Loucy (cell line): ENCODE results near the gene KRT10.

Experiments
- H2AFZ ChIP-seq: fragments of 200-600 bp; sonication (generic); 2 replicates; pipeline ENCODE4 v1.6.0; 2016; ENCODE audit warnings: antibody characterized with exemption, mild to moderate bottlenecking, low read length, moderate library complexity
- H3F3A ChIP-seq: fragments of 200-600 bp; 2 replicates; pipeline ENCODE4 v1.6.0; 2016; ENCODE audit warnings: antibody characterized with exemption, low read depth, mild to moderate bottlenecking
- H3K27me3 ChIP-seq: fragments of 200-600 bp; sonication (generic); 2 replicates; pipeline ENCODE4 v1.6.1; 2014; ENCODE audit warnings: low read length, mild to moderate bottlenecking; ENCODE audit not compliant: insufficient read depth, poor library complexity, severe bottlenecking
- H3K36me3 ChIP-seq: fragments of 200-600 bp; sonication (generic); 2 replicates; pipeline ENCODE4 v1.6.1; 2016; ENCODE audit warnings: low read length; ENCODE audit not compliant: insufficient read depth
- H3K4me1 ChIP-seq: fragments of 200-600 bp; sonication (generic); 2 replicates; pipeline ENCODE4 v1.5.1; 2014; ENCODE audit warnings: low read length, mild to moderate bottlenecking; ENCODE audit not compliant: insufficient read depth, poor library complexity, severe bottlenecking
- H3K4me2 ChIP-seq: fragments of 200-600 bp; sonication (generic); 2 replicates; pipeline ENCODE4 v1.6.0; 2014; ENCODE audit warnings: antibody characterized with exemption, low read length, low read depth, mild to moderate bottlenecking; ENCODE audit not compliant: poor library complexity, severe bottlenecking
- H3K4me3 ChIP-seq: fragments of 200-600 bp; sonication (generic); 2 replicates; pipeline ENCODE4 v1.5.1; 2014; ENCODE audit warnings: low read length, mild to moderate bottlenecking, mixed read lengths; ENCODE audit not compliant: poor library complexity, severe bottlenecking
- H3K79me2 ChIP-seq: fragments of 200-600 bp; sonication (generic); 2 replicates; pipeline ENCODE4 v1.6.1; 2014; ENCODE audit warnings: low read length; ENCODE audit not compliant: insufficient read depth
- H3K9ac ChIP-seq: fragments of 200-600 bp; sonication (generic); 2 replicates; pipeline ENCODE4 v1.6.0; 2014; ENCODE audit warnings: mild to moderate bottlenecking, low read depth, low read length, moderate library complexity; ENCODE audit not compliant: poor library complexity, severe bottlenecking
- H3K9me2 ChIP-seq: fragments of 200-600 bp; sonication (generic); replicated peaks from 2 replicates; pipeline ENCODE4 v1.6.1; 2016; ENCODE audit warnings: low read depth, low read length, mixed read lengths
- H3K9me3 ChIP-seq: fragments of 200-600 bp; sonication (generic); 2 replicates; pipeline ENCODE4 v1.6.1; 2014; ENCODE audit warnings: mild to moderate bottlenecking, antibody characterized with exemption, low read length, low read depth; ENCODE audit not compliant: insufficient read depth
- H4K20me1 ChIP-seq: fragments of 200-600 bp; sonication (generic); 2 replicates; pipeline ENCODE4 v1.6.0; 2014; ENCODE audit warnings: antibody characterized with exemption, low read length, mild to moderate bottlenecking; ENCODE audit not compliant: insufficient read depth, poor library complexity, severe bottlenecking
- EZH2phosphoT487 ChIP-seq: fragments of 200-600 bp; IDR thresholded peaks from 2 replicates; pipeline ENCODE4 v1.6.1; 2018; ENCODE audit warnings: antibody characterized with exemption, mild to moderate bottlenecking, moderate library complexity, borderline replicate concordance
- TF ChIP-seq, protein P1 (sequence below): fragments of 200-600 bp; sonication (generic); conservative IDR thresholded peaks from 2 replicates; pipeline ENCODE4 v1.5.1; 2014; ENCODE audit warnings: mild to moderate bottlenecking, antibody characterized with exemption, low read length

Gene KRT10

DNA sequence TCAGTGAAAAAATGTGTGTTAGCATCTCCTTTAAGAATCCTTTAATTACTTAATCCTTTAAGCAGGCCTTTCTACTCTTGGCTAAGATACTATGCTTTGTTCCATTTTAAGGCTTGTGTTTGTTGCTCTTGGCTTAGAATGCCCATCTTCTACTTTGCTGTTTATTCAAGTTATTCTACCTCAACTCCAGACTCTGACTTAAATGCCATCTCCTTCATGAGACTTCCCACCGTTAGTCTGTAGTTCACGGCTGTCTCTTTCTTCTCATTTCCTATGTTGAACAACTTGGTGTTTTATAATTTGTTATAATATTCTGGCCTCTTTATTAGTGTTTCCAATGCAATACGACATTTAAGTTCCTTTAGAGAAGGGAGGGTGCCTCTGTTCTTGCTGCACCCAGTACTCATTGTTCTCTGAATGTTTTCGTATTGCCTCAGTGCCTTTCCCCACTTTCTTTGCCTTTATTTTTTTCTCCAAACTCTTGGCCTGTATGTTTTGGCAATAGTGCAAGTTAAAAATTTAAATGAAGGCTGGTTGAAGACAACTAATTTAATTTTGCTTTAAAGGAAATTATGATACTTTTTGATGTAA lies 6.1 kb upstream of the KRT10 start:
- H4K20me1 ChIP-seq: no peaks in the 10 kb centered on the region
- H3K36me3 ChIP-seq: no peaks in the 10 kb centered on the region
- no peak for TF ChIP-seq EZH2phosphoT487
- TF ChIP-seq, protein P1, sequence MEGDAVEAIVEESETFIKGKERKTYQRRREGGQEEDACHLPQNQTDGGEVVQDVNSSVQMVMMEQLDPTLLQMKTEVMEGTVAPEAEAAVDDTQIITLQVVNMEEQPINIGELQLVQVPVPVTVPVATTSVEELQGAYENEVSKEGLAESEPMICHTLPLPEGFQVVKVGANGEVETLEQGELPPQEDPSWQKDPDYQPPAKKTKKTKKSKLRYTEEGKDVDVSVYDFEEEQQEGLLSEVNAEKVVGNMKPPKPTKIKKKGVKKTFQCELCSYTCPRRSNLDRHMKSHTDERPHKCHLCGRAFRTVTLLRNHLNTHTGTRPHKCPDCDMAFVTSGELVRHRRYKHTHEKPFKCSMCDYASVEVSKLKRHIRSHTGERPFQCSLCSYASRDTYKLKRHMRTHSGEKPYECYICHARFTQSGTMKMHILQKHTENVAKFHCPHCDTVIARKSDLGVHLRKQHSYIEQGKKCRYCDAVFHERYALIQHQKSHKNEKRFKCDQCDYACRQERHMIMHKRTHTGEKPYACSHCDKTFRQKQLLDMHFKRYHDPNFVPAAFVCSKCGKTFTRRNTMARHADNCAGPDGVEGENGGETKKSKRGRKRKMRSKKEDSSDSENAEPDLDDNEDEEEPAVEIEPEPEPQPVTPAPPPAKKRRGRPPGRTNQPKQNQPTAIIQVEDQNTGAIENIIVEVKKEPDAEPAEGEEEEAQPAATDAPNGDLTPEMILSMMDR: no peak
- H3K4me1 ChIP-seq: peaks cover 36% of the 10 kb centered on the region
- H3K9me3 ChIP-seq: no peaks in the 10 kb centered on the region
- H3K79me2 ChIP-seq: peaks cover 4% of the 10 kb centered on the region; the same call in 1 of the 2 replicates
- H3K27me3 ChIP-seq: peaks cover 21% of the 10 kb centered on the region
- H2AFZ ChIP-seq: peak overlapping the region; percentile 72; the same call in 1 of the 2 replicates
- peak overlapping the region; percentile 56 for H3K4me2 ChIP-seq
- no peaks in the 10 kb centered on the region for H3K9me2 ChIP-seq
- peak overlapping the region; percentile 64 for H3K4me3 ChIP-seq
- peaks cover 17% of the 10 kb centered on the region for H3F3A ChIP-seq
- peak overlapping the region; percentile 49 for H3K9ac ChIP-seq

DNA sequence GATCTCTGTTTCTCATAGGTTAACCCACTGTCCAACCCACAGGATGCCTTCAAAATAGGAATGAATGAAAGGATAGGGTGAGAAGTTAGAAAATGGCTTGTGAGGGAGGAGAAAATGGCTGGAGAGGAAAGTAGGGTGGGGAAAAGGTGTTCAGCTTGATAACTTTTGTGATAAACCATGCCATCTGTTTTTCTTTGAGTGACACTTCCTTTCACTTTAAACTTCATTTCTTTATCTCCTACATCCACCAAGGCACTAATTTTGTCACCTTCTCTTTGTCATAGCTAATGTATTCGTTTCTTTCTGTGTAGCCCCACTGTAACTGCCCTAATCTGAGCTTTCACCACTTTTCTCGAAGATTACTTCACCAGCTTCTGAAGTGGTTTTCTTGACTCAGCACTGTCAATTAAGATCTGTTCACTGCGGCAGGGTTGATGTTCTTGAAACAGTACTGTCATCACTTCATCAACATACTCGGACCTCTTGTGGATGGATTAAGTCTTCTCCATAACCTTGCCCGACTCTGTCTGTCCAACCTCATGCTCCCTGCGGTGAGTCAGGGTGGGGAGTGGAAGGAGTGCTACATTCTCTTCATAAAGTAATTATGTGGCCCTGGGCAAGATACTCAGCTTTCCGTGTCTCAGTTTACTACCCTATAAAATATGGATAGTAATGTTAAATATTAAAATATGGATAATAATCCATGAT lies 5.5 kb upstream of the KRT10 start:
- Histone ChIP-seq H3K4me1 (peaks cover 30% of the 10 kb centered on the region), H2AFZ (peak overlapping the region; percentile 72), H3F3A (peaks cover 17% of the 10 kb centered on the region), H3K9me2 (no peaks in the 10 kb centered on the region), H3K79me2 (peaks cover 4% of the 10 kb centered on the region; the same call in 1 of the 2 replicates), H3K27me3 (peaks cover 27% of the 10 kb centered on the region), H3K36me3 (no peaks in the 10 kb centered on the region), H4K20me1 (no peaks in the 10 kb centered on the region), H3K4me3 (peak overlapping the region; percentile 64), H3K4me2 (peak overlapping the region; percentile 56), H3K9me3 (no peaks in the 10 kb centered on the region), H3K9ac (peak overlapping the region; percentile 49)
- TF ChIP-seq, protein P1: no peak
- TF ChIP-seq EZH2phosphoT487: no peak

- Histone ChIP-seq H3K27me3 (peaks cover 50% of the 10 kb centered on the region), H3K9me2 (no peaks in the 10 kb centered on the region), H3K4me3 (no peak overlapping the region), H4K20me1 (no peaks in the 10 kb centered on the region), H3K9me3 (no peaks in the 10 kb centered on the region), H3K79me2 (peaks cover 4% of the 10 kb centered on the region; the same call in 1 of the 2 replicates), H3K36me3 (no peaks in the 10 kb centered on the region), H3F3A (peaks cover 20% of the 10 kb centered on the region), H3K4me2 (no peak overlapping the region), H3K9ac (no peak overlapping the region), H3K4me1 (peaks cover 30% of the 10 kb centered on the region), H2AFZ (no peak overlapping the region)
- TF ChIP-seq EZH2phosphoT487: no peak
- TF ChIP-seq, protein P1: no peak
Observed at GRCh38 chr17:40825599-40825998, 3.2 kb upstream of the KRT10 start.
